Adrenal gland (tissue), 12 donors: Measurements from ENCODE around the gene GRIK1. TPM values are rescaled to one million over a fixed set of nuclear protein-coding genes. Genes with fewer than 3 reads are reported as not detected.

ENCODE experiments used
- DNase-seq, 7 donors: peaks; one replicate each; pipeline ENCODE4 v3.0.0-alpha.2; 2019 to 2020
- H3K27ac ChIP-seq, 5 donors: fragments of 200-600 bp; sonication (generic) in 4 of 5; 1 replicate in 3 of 5; 2 replicates in 2 of 5; pipeline versions ENCODE4 v1.5.1 to v1.8.0; 2016 to 2020; ENCODE audit warnings: mild to moderate bottlenecking in 1 of 5
- H3K27me3 ChIP-seq: fragments of 200-600 bp; 2 replicates; pipeline ENCODE4 v1.8.0; 2021
- H3K36me3 ChIP-seq, 2 donors: fragments of 200-600 bp; replicated peaks in 1 of 2; 1 replicate in 1 of 2; 2 replicates in 1 of 2; pipeline versions ENCODE4 v1.5.1 to v1.8.0; 2018 to 2022
- H3K4me1 ChIP-seq, 2 donors: fragments of 200-600 bp; replicated peaks in 1 of 2; 1 replicate in 1 of 2; 2 replicates in 1 of 2; pipeline versions ENCODE4 v1.5.1 to v1.8.0; 2018 to 2021
- H3K4me3 ChIP-seq, 4 donors: fragments of 200-600 bp; sonication (generic) in 3 of 4; one replicate each; pipeline ENCODE4 v1.5.1; 2016 to 2018
- H3K9me3 ChIP-seq, 3 donors: fragments of 200-600 bp; sonication (generic) in 1 of 3; replicated peaks in 1 of 3; 1 replicate in 2 of 3; 2 replicates in 1 of 3; pipeline versions ENCODE4 v1.5.1 to v1.8.0; 2016 to 2021
- CTCF ChIP-seq, 6 experiments: fragments of 450-650 bp in 4 of 6; fragments of 200-600 bp in 2 of 6; sonication (generic) in 1 of 6; IDR thresholded peaks; 1 replicate in 5 of 6; 2 replicates in 1 of 6; pipeline versions ENCODE4 v1.5.1 to v1.8.0; 2016 to 2021; ENCODE audit warnings: antibody characterized with exemption in 6 of 6, mild to moderate bottlenecking in 2 of 6, moderate library complexity in 1 of 6
- POLR2A ChIP-seq, 2 donors: fragments of 450-650 bp; IDR thresholded peaks; one replicate each; pipeline ENCODE4 v1.6.1; 2017; ENCODE audit warnings: antibody characterized with exemption in 2 of 2, mild to moderate bottlenecking in 2 of 2, moderate library complexity in 1 of 2
- WGBS, 4 donors: extraction: QIAGEN DNeasy Blood & Tissue Kit in 2 of 4; methylation state at CpG; one replicate each; pipeline versions ENCODE4 v1.1.5 to v1.1.7; 2013 to 2017; 5-methylcytosine and 5-hydroxymethylcytosine counted together
- intact Hi-C, 2 donors: fragments of 100-400 bp; cut with DNase I; formaldehyde crosslinking; loops; one replicate each; pipeline versions ENCODE4 v1.14.1 to v1.15.0; 2022 to 2023
- polyA plus RNA-seq, 3 donors: library from polyadenylated mRNA; stranded (reverse); fragments of 200-250 nt in 2 of 3; fragments of 350-450 nt in 1 of 3; fragmentation: Illumina TruSeq in 1 of 3; extraction: RNeasy Lipid Tissue Mini Kit (QIAGEN cat#74804) in 1 of 3; gene quantifications; one replicate each; pipeline ENCODE4 v1.2.3, GENCODE V29; 2013 to 2014
- total RNA-seq, 9 donors: library from RNA; depleted of rRNA in 4 of 9; stranded (reverse); fragments of >200 nt in 4 of 9; fragments of 120-200 nt in 1 of 9; fragmentation: NEBNext Ultra II Directional in 1 of 9; extraction: Animal tissue kit (Norgen Biotek cat#: 25700) in 1 of 9; gene quantifications; one replicate each; pipeline versions ENCODE4 v1.1.0 to v1.2.4, GENCODE V29; 2013 to 2023
- donor health status: healthy with polysubstance abuse.
- donor health status: Bipolar disorder and iron deficiency.
- donor health status: DM: yes; HTN: yes; CAD: no.
- donor health status: DM: no; HTN: no; CAD: no.
- donor health status: DM: no; HTN: no; CAD: no.
- donor health status: DM: yes; HTN: yes; CAD: no.

The GRIK1 gene
- total and polyA plus RNA-seq, 12 donors: 0.23 to 47.4 (median 8.1) TPM; not detected in 3

- H3K36me3 ChIP-seq: no peaks in the 10 kb centered on the region
- H3K9me3 ChIP-seq: no peaks in the 10 kb centered on the region
- no peak for TF ChIP-seq CTCF (IDR thresholded peaks at IDR 0.05)
- TF ChIP-seq POLR2A (IDR thresholded peaks at IDR 0.05): no peak
- H3K4me1 ChIP-seq: peaks cover 0 to 10% of the 10 kb centered on the region in 2 donors
- intact Hi-C loops: no loop called here
- no peak overlapping the region for H3K4me3 ChIP-seq
- 50 to 68% (median 58%) methylated on average over 2 of the region's 2 CpGs for WGBS, 4 donors
- DNase-seq: no peak
- no peak overlapping the region for H3K27ac ChIP-seq
- H3K27me3 ChIP-seq: no peaks in the 10 kb centered on the region
Observed at GRCh38 chr21:29660047-29660720, 279.6 kb downstream of the GRIK1 start.

- H3K4me3 ChIP-seq: no peak overlapping the region
- no peaks in the 10 kb centered on the region for H3K36me3 ChIP-seq
- intact Hi-C loops: no loop called here
- H3K9me3 ChIP-seq: no peaks in the 10 kb centered on the region
- no peaks in the 10 kb centered on the region for H3K27me3 ChIP-seq
- H3K4me1 ChIP-seq: peaks cover 0 to 10% of the 10 kb centered on the region in 2 donors
- WGBS, 4 donors: 55 to 76% (median 62%) methylated on average over 1 of the region's 1 CpG
- TF ChIP-seq CTCF (IDR thresholded peaks at IDR 0.05) (no peak), POLR2A (IDR thresholded peaks at IDR 0.05) (no peak)
- no peak for DNase-seq
- no peak overlapping the region for H3K27ac ChIP-seq
Observed at GRCh38 chr21:29658934-29659203, 280.9 kb downstream of the GRIK1 start.

GRCh38 chr21:29658177-29658933, 281.4 kb downstream of the GRIK1 start:
- Histone ChIP-seq H3K4me3 (no peak overlapping the region), H3K9me3 (no peaks in the 10 kb centered on the region), H3K27ac (no peak overlapping the region), H3K27me3 (no peaks in the 10 kb centered on the region), H3K36me3 (no peaks in the 10 kb centered on the region), H3K4me1 (peaks cover 0 to 10% of the 10 kb centered on the region in 2 donors)
- 92 to 95% (median 92%) methylated on average over 10 of the region's 10 CpGs for WGBS, 4 donors
- DNase-seq: no peak
- no peak for TF ChIP-seq CTCF (IDR thresholded peaks at IDR 0.05)
- TF ChIP-seq POLR2A (IDR thresholded peaks at IDR 0.05): no peak
- intact Hi-C loops: no loop called here

GRCh38 chr21:29657240-29657989, 282.4 kb downstream of the GRIK1 start:
- TF ChIP-seq POLR2A (IDR thresholded peaks at IDR 0.05) (no peak), CTCF (IDR thresholded peaks at IDR 0.05) (no peak)
- no peak for DNase-seq
- H3K27ac ChIP-seq: no peak overlapping the region
- H3K27me3 ChIP-seq: no peaks in the 10 kb centered on the region
- intact Hi-C loops: no loop called here
- WGBS, 4 donors: 82 to 85% (median 84%) methylated on average over 9 of the region's 9 CpGs
- no peak overlapping the region for H3K4me3 ChIP-seq
- no peaks in the 10 kb centered on the region for H3K36me3 ChIP-seq
- no peaks in the 10 kb centered on the region for H3K9me3 ChIP-seq
- H3K4me1 ChIP-seq: peaks cover 0 to 10% of the 10 kb centered on the region in 2 donors
